UCSD-AML1 (cell line): ENCODE measurements around the gene CGB2.
"Not testable (repeated sequence)": the region's sequence is repeated elsewhere in the genome, so short reads cannot be mapped to it uniquely, and the experiment has no call there.

ENCODE experiments used
- DNase-seq: peaks from one replicate; lab custom pipeline; 2025; ENCODE audit not compliant: unreplicated experiment; lab: John Stamatoyannopoulos, UW

Gene CGB2

DNA sequence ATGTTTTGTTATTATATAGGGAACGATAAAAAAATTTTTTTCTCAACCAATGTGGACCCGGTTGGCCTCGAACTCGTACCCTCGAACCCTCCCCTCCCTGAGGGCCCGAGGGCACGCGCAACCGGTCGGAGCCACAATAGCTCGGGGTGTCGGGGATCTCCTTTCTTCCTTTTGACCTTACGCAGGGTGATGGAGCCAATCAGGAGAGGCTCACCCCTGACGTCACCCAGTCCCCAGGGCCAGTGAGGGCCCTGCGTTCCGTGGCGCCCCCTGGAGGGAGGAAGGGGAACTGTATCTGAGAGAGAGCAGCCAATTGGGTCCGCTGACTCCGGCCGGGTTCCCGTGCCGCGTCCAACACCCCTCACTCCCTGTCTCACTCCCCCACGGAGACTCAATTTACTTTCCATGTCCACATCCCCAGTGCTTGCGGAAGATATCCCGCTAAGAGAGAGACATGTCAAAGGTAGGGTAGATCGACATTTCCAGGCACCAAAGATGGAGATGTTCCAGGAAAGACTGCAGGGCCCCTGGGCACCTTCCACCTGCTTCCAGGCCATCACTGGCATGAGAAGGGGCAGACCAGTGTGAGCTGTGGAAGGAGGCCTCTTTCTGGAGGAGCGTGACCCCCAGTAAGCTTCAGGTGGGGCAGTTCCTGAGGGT, at the start of gene CGB2:
Gene CGB2, plus strand, starts transcription at position 249 of the 660 bp plus-strand sequence. Its CDS starts 206 bp downstream, at position 455.
- DNase-seq, result not testable (repeated sequence)

DNA sequence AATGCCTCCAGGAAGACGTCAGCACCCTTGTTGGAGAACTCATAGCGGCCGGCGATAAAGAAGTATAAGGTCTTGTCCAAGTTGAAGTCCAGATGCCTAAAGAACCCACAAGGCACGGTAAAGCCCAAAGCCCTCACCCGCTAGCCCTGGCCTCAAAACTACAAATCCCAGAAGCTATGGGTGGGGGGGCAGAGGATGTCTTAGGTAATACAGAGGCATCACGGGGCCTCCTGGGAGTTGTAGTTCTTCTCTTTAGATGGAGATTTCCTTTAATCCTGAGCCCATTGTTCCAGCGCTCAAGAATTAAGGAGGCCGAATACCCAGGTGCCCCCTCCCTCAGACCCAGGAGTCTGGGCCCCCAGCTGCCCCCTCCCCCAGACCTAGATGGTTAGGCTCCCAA, 49.4 kb upstream of the CGB2 start:
- DNase-seq, result no peak

DNA sequence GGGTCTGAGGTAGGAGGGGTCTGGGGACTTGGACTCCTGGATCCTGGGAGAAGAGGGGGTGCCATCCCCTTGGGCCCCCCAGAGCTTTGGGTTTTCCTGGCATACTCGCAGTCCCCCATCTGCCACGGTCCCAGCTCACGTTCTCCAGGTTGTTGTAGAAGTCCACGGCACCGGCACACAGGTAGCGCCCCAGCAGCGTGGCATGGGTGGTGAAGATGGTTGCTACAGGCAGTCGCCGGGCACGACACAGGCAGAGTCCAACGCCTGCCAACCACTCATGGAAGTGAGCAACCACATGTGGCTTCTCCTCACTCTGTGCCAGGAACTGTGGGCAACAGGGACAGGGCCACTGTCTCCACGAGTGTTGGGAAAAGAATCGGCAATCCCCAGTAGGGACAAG, 46.0 kb upstream of the CGB2 start:
- DNase-seq, result no peak

DNA sequence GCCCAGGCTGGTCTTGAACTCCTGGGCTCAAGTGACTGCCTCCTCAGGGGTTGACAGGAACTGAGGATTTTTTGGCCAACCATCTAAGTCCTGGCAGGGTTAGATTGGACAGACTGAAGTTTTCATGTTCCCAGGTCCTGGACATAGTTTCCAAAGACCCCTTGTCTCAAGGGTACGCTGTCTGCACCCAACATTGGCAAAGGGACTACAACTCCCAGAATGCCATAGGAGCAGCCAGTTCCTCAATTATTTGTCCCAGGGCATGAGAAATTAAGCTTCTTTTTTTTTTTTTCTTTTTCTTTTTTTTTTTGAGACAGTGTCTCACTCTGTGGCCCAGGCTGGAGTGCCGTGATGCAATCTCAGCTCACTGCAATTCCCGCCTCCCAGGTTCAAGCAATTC, 45.5 kb upstream of the CGB2 start:
- DNase-seq, result no peak

DNA sequence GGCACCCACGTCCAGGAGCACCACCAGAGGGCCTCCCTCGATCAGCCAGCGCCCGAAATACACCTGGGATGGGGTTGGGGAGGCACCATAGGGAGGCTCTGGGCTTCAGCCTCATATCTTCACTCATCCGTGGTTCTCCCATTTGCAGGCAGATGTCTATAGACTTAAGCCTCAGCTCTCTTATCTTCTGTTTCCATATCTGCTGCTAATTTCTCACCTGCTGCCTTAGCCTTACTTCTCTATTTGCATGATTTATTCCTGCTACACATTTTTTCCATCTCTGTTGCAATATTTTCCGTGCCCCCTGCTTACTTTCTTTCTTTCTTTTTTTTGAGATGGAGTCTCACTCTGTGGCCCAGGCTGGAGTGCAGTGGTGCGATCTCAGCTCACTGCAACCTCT, 44.4 kb upstream of the CGB2 start:
- DNase-seq, result no peak

DNA sequence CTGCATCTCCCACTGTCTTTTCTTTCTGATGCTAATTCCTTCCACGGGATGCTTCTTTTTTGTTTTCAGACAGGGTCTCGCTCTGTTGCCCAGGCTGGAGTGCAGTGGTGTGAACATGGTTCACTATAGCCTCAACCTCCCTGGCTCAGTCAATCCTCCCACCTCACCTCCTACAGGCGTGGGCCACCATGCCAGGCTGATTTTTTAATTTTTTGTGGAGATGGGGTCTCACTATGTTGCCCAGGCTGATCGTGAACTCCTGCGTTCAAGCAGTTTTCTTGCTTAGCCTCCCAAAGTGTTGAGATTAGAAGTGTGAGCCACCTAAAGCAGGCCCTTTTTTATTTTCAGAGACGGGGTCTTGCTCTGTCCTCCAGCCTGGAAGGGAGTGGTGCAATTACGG, 43.4 kb upstream of the CGB2 start:
- no peak for DNase-seq

DNA sequence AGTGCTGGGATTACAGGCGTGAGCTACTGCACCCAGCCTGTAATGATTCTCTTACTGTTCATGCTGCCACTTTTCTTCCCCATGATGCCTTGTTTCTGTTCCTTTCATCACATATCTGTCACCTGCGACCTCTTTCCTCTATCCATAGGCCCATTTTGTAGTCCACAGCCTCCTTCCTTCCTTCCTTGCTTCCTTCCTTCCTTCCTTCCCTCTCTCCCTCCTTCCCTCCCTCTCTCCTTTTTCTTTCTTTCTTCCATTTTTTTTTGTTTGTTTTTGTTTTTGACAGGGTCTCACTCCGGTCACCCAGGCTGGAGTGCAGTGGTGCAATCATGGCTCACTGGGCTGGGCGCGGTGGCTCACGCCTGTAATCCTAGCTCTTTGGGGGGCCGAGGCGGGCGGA, 42.8 kb upstream of the CGB2 start:
- no peak for DNase-seq

DNA sequence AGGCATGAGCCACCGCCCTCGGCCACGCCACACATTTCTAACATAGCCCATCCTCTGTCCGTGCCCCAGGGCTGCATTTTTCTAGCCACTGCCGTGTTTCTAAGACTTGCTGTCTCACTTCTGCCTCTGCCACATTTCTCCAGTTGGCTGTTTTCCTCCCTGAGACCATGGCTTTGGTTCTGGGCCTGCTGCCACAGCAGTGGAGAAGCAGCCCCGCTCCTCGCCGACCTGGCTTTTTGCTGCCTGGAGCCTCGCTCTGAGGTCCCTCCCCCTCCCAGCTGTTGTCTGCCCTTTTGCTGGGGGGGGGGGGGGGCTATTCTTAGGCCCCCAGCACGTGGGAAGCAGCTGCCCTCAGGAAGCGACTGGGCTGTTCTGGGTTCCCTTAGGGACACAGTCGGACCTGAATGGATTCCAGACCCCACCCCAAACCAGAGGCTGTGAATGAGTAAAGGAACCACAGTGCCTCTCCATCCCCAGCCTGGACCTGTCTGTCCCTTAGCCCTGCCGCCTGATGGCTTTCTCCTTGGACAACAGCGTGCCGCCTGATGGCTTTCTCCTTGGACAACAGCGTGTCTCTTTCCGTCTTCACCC, 41.9 kb upstream of the CGB2 start:
- no peak for DNase-seq

DNA sequence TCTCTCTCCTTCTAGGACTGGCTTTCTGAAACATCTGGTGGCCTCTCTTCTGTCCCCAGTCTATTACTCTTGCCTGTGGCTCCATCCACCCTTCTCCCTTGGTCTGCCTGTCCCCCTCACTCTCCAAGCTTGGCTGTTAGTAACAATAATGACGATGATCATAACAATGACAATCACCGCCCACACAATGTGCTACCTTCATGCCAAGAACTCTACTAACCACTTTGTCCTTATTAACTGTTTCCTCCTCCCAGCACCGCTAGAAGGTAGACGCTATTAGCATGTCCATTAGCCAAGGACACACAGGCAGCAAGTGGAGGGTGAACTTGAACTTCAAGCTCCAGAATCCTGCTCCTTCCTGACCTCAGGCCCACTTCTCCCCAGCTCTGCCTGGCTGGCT, 41.3 kb upstream of the CGB2 start:
- no peak for DNase-seq

DNA sequence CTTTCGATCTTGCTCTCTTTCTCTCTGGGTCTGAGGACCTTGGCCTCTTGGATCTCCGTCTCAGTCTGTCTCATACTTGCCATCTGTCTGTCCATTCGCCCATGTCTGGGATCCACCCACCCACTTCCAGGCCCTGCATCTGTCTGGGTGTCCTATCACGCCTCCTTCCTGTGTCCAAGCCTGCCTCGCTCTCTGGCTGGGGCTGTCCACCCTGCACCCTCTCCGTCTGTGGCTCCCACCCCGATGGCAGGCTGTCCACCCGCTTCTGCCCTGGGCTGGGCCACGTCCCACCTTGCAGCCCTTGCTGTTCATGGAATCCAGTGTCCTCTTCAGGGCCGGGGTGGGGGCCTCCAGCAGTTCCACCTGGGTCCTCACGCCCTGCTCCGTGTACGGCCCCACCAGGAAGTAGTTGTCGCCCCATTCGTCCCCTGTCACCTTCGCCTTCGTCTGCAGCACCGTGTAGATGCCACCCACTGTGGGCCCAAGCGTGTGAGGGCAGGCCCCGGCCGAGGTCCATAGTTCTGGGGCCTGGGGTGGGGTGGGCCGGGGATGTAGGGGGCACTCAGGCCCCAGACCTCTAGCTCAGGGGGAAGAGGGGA, 40.6 kb upstream of the CGB2 start:
- no peak for DNase-seq

DNA sequence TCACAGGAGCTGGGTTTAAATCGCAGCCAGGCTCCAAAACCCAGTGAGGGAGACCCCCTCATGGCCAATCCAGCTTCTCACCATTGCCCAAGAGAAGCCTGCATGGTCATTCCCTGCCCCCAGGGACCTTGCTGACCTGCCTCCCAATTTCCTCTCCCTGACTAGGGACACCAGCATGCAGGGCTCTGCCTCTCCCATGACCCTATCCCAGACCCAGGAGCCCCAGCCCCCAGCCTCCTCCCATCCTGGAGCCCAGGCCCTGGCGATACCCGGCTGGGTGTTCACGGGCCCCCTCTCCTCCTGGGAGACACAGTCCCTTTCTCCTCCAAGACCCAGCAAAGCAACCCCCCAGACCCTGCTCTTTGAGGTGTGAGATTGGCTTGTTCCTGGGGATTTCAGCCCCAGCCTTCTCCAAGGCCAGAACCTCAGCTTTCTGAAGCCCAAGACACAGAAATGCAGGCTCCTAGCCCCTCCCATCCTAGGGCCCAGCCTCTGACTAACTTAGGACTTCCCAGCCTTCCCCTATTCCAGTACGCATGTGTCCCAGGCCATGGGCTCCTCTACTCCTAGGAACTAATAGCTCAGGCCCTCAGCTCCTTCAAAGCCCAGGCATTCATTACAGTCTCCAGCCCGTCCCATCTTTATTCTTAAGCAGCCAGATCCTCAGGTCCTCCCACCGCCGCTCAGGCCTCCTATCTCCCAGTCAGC, 39.7 kb upstream of the CGB2 start:
- DNase-seq, result peak; percentile 43

DNA sequence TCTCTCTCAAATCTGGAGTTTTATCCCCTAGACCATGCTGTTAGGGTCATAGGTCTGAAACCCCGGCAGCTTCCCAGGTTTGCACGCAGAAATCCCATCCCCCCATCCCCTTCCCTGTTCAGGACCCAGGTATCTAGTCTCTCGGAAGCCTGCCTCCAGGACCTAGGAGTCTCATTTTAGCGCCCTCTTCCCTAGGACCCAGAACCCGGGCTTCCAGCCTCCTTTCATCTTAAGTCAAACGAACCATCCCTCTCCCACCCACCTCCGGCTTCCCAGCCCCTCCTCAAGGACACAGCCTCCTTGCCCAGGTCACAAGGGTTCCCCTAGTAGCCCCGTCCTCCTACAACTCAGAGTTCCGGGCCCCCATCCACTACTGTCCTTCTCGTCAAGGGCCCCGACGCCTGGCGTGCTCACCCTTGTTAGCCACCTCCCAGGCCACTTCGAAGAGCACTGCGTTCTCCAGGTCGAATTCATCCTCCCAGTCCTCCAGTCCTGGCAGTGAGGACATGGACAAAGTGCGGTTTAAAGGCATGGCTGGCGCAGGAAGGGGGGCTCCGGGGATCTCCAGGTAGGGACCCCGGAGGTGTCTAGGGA, 39.0 kb upstream of the CGB2 start:
- DNase-seq, result no peak

DNA sequence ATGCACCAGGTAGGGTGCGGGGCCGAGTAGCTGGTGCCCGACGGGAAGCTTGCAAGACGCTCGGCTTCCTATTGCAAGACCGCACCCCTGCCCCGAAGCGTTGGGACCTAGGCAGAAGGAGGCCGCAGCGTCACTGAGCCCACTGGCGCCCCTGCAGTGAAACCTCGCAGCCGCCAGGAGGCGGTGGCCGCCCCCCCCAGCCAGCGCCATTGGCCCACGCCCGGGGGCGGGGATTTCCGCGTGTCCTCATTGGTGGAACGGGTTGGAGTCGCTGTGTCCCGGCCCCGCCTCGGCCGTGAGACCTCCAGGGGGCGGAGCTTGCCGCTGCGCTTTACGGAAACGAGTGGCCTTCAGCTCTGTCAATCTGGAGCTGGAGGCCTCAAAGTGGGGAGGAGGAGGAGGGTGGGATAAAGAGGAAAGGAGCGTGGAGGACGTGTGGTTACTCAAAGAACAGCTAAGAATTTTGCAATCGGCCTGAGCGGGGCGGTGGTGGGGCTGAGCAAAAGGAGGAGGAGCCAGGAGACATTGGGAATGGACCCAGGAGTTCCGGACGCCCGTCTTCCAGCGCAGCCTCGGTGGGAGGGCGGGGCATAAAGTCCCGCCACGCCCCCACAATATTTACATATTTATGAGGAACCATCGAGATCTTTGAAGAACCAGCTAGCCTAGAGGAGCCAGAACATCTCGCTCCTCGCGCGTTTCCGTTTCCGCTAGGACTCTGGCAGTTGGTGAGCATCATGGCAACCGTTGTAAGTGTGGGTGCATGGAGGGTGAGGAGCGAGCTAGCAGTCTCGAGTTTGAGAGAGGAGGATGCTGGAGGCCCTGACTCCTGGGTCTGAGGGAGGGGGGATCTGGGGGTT, 38.3 kb upstream of the CGB2 start, which contains the start of the genes GYS1 and RUVBL2:
Gene GYS1, minus strand, starts transcription at position 135 of the 860 bp plus-strand sequence. CDS start 197 bp downstream, outside the sequence.
Gene RUVBL2, plus strand, starts transcription at position 713 of the 860 bp plus-strand sequence. Its CDS starts 25 bp downstream, at position 738.
- peak; percentile 99 for DNase-seq

DNA sequence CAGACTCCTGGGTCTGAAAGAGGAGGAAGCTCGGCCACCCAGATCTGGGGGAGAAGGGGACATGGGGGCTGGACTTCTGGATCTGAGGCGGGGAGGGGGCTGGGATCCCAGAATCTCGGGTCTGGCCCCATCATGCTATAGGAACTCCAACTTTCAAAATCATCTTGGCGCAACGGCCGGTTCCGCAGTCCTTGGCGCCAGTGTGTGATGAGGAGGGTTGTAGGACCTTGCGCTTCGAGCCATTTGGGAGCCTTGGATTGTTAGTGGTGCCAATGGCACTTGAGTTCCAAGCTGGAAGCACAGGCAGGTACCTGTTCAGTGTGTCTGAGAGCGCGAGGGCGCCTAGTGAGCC, 37.7 kb upstream of the CGB2 start:
- DNase-seq, result no peak

DNA sequence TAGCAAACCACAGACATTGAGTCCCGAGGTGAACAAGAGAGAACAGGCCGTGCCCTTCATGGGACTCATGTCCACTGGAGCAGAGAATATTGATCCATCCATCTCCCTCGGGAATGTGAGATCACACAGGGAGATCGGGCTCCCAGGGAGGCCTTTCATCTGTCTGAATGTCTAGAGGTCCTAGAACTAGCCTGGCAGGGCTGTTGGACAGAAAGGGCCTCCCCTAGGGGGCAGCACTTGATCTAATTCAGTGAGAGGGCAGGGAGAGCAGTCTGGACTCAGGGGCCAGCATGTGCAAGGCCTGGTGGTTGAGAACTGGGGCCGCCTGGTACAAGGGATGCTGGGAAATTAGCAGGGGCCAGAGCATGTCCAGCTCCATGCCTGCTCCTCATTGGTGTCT, 33.7 kb upstream of the CGB2 start:
- DNase-seq, result peak; percentile 61

DNA sequence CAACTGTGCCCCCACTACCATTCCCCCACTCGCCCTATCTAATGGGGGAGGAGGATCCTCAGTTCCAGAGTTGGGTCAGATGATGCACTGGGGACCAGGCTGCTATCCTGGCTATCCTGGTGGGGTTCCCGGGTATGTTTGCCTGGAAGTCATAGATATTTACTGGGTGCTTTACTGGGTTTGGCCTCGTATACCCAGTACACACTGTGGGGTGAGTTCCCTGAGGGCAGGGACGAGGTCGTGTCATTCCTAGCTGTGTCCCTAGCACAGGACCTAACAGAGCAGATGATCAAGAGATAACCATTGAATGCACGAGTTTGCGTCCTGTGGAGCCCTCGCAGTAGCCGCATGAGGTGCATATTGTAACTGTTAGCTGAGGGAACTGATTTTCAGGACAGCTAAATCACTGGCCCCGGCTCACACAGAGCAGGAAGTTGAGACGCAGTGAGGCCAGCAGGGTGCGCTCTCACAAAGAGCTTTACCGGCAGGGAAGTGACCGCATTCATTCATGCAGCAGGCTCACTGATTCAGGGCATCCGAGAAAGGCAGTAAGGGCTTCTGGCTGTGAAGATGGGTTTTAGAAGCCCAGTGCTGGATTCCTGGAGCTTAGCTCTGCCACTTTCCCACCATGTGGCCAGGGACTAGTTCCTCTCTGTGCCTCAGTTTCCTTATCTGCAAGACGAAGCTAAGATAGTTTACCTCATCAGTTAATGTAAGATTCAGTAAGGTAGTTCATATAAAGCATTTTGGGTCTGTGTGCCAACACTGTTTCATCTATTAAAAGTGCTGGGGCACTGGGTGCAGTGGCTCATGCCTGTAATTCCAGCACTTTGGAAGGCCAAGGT, 32.0 kb upstream of the CGB2 start:
- peak; percentile 41 for DNase-seq

DNA sequence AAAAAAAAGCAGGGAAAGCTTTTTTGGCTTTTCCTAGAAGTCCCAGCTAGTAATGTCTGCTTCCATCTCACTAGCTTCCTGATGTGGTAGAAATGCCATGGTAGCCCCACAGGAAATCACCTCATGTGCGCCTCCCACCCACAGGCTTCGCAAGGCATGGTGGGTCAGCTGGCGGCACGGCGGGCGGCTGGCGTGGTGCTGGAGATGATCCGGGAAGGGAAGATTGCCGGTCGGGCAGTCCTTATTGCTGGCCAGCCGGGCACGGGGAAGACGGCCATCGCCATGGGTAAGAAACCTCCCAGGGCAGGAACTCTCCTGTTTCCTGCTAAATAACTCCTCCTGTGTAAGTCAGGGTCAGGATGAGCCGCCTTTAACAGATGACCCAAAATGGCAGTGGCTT, 27.6 kb upstream of the CGB2 start:
- no peak for DNase-seq

DNA sequence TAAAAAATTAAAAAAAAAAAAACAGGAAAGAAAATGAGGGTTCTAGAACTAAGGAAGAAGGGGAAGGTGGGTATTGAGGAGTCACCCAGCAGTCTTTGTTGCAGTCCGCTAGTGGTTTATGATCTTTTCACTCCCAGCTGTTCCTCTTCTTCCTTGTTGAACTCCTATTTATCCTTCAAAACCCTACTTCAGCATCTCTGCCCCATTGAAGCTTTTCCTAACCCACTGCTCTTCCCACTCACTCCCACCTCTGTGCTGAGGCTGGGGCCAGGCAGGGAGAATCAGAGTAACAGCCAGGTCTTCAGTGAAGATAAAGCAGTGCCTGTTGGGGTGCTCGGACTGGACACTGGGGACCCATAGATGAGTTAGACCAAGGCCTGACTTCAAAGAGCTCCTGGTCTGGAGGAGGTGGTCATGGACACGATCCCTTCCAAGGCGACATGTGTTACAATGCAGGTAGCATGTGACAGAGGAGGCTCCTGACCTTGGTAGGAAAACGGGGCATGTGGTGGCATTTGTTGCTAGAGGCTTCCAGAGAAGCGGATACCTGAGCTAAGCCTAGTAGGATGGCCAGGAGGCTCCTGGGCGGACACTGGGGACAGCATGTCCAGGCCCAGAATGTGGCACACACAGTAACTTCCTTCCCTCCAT, 26.6 kb upstream of the CGB2 start:
- no peak for DNase-seq

DNA sequence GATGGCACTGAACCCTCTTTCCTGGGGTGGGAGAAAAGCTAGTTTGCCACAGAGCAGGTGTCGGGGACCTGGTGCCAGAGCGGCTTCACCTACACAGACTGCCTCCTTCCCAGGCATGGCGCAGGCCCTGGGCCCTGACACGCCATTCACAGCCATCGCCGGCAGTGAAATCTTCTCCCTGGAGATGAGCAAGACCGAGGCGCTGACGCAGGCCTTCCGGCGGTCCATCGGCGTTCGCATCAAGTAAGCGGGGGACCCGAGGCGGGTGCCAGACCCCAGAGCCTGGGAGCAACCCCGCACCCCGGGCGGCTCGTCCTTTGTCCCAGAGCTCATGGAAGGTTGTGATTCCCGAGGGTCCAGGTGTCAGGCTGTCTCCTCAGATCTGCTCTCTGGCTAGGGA, 24.8 kb upstream of the CGB2 start:
- no peak for DNase-seq
